Kidney (tissue), 14 donors: ENCODE data around the gene KIF21B. TPM values are rescaled to one million over a fixed set of nuclear protein-coding genes. Genes with fewer than 3 reads are reported as not detected.
"Not testable (repeated sequence)": the region's sequence is repeated elsewhere in the genome, so short reads cannot be mapped to it uniquely, and the experiment has no call there.

Experiments used
- DNase-seq, 5 donors: peaks; one replicate each; pipeline ENCODE4 v3.0.0-alpha.2; 2013 to 2020
- FAIRE-seq: peaks from 2 replicates; lab custom pipeline; 2012; peaks lifted over from hg19 to GRCh38; lab: Jason Lieb, UNC
- H3K27ac ChIP-seq, 2 donors: one replicate each; pipeline ENCODE4 v1.7.0; 2013; ENCODE audit warnings: low read depth in 2 of 2, low read length in 2 of 2, inconsistent platforms in 1 of 2
- H3K27me3 ChIP-seq: one replicate; pipeline ENCODE4 v1.7.1; 2013; ENCODE audit warnings: low read length, inconsistent platforms; ENCODE audit not compliant: control insufficient read depth, insufficient read depth
- H3K36me3 ChIP-seq, 3 donors: one replicate each; pipeline versions ENCODE4 v1.7.0 to v1.7.1; 2013; ENCODE audit warnings: low read length in 3 of 3, control low read depth in 1 of 3, inconsistent platforms in 1 of 3; ENCODE audit not compliant: insufficient read depth in 3 of 3, control insufficient read depth in 2 of 3
- H3K4me1 ChIP-seq, 3 donors: one replicate each; pipeline versions ENCODE4 v1.7.0 to v1.7.1; 2013; ENCODE audit warnings: low read length in 3 of 3, inconsistent platforms in 1 of 3, low read depth in 1 of 3; ENCODE audit not compliant: control insufficient read depth in 2 of 3, insufficient read depth in 2 of 3
- H3K4me3 ChIP-seq, 3 donors: one replicate each; pipeline versions ENCODE4 v1.7.0 to v1.8.1; 2013; ENCODE audit warnings: low read length in 3 of 3, control low read depth in 1 of 3, inconsistent platforms in 1 of 3
- H3K9ac ChIP-seq, 3 donors: one replicate each; pipeline versions ENCODE4 v1.7.0 to v1.7.1; 2013; ENCODE audit warnings: low read length in 3 of 3, control low read depth in 1 of 3, inconsistent platforms in 1 of 3
- H3K9me3 ChIP-seq, 3 donors: one replicate each; pipeline versions ENCODE4 v1.7.0 to v1.7.1; 2013; ENCODE audit warnings: low read length in 3 of 3, control low read depth in 1 of 3, inconsistent platforms in 1 of 3; ENCODE audit not compliant: control insufficient read depth in 2 of 3, insufficient read depth in 1 of 3
- CTCF ChIP-seq: IDR thresholded peaks from 3 replicates; pipeline ENCODE4 v1.5.1; 2012; ENCODE audit warnings: mild to moderate bottlenecking, moderate library complexity, borderline replicate concordance; ENCODE audit not compliant: insufficient read depth; ENCODE audit errors: extremely low read depth
- intact Hi-C: fragments of 100-400 bp; cut with DNase I; formaldehyde crosslinking; loops from one replicate; pipeline ENCODE4 v1.11.1; 2022
- polyA plus RNA-seq: library from polyadenylated mRNA; stranded (reverse); fragments of 350-450 nt; fragmentation: Illumina TruSeq; extraction: RNeasy Lipid Tissue Mini Kit (QIAGEN cat#74804); gene quantifications from one replicate; pipeline ENCODE4 v1.2.3, GENCODE V29; 2014; ENCODE audit warnings: low read depth, low replicate concordance; ENCODE audit not compliant: insufficient read depth
- total RNA-seq: library from RNA; stranded (reverse); fragmentation: NEBNext Ultra II Directional; extraction: Animal tissue kit (Norgen Biotek cat#: 25700); gene quantifications from one replicate; pipeline ENCODE4 v1.2.1, GENCODE V29; 2021
- donor health status: control.
- donor health status: control.
- donor health status: control.
- donor health status: control.
- donor health status: control.
- donor health status: DM: yes; HTN: yes; CAD: no.
- donor health status: Normal renal cell carcinoma (clear cell type).

Gene KIF21B
- total and polyA plus RNA-seq, 2 donors from 2014 or later: 0.19 to 5.6 TPM

- no peaks in the 10 kb centered on the region for H3K27me3 ChIP-seq
- DNase-seq (peak in 1 of 5 donors; percentile 37), FAIRE-seq (no peak)
- no peaks in the 10 kb centered on the region for H3K4me1 ChIP-seq
- H3K36me3 ChIP-seq: no peaks in the 10 kb centered on the region
- H3K4me3 ChIP-seq: no peak overlapping the region
- no peak overlapping the region for H3K9ac ChIP-seq
- H3K27ac ChIP-seq: no peak overlapping the region
- intact Hi-C loops: no loop called here
- TF ChIP-seq CTCF: no peak
- H3K9me3 ChIP-seq: no peaks in the 10 kb centered on the region
Measured at GRCh38 chr1:200962631-200963030, 60.9 kb downstream of the KIF21B start.

GRCh38 chr1:200962151-200962550 lies 61.4 kb downstream of the KIF21B start:
- H3K9ac ChIP-seq, H3K27me3 ChIP-seq, H3K36me3 ChIP-seq, H3K27ac ChIP-seq, FAIRE-seq, H3K4me1 ChIP-seq, H3K9me3 ChIP-seq, H3K4me3 ChIP-seq, intact Hi-C loops: not testable (repeated sequence)
- peak in 1 of 5 donors; percentile 8 for DNase-seq

GRCh38 chr1:200960948-200961340 lies 62.6 kb downstream of the KIF21B start:
- H3K36me3 ChIP-seq: no peaks in the 10 kb centered on the region
- no peaks in the 10 kb centered on the region for H3K4me1 ChIP-seq
- no peak for FAIRE-seq
- H3K4me3 ChIP-seq: no peak overlapping the region
- no peaks in the 10 kb centered on the region for H3K27me3 ChIP-seq
- no peak for TF ChIP-seq CTCF
- intact Hi-C loops: no loop called here
- no peak overlapping the region for H3K9ac ChIP-seq
- H3K27ac ChIP-seq: no peak overlapping the region
- no peaks in the 10 kb centered on the region for H3K9me3 ChIP-seq
- peak in 1 of 5 donors; percentile 4 for DNase-seq

GRCh38 chr1:200960236-200960947 lies 63.1 kb downstream of the KIF21B start:
- no peak overlapping the region for H3K9ac ChIP-seq
- H3K27me3 ChIP-seq: no peaks in the 10 kb centered on the region
- intact Hi-C loops: no loop called here
- no peaks in the 10 kb centered on the region for H3K9me3 ChIP-seq
- H3K27ac ChIP-seq: no peak overlapping the region
- H3K36me3 ChIP-seq: no peaks in the 10 kb centered on the region
- no peak overlapping the region for H3K4me3 ChIP-seq
- FAIRE-seq (no peak), DNase-seq (peak in 1 of 5 donors; percentile 36)
- H3K4me1 ChIP-seq: no peaks in the 10 kb centered on the region
- no peak for TF ChIP-seq CTCF
